Measurements from ENCODE around the gene ALDH1A2. TPM values are rescaled to one million over a fixed set of nuclear protein-coding genes. Genes with fewer than 3 reads are reported as not detected.
"Not testable (repeated sequence)": the region's sequence is repeated elsewhere in the genome, so short reads cannot be mapped to it uniquely, and the experiment has no call there.

Gene ALDH1A2
- total RNA-seq, 1 experiment from 2014 or later, result 0.98 TPM

GRCh38 chr15:58037723-58038301, 27.7 kb downstream of the ALDH1A2 start:
- TF ChIP-seq CTCF (IDR thresholded peaks at IDR 0.05) (no peak), REST (IDR thresholded peaks at IDR 0.05; ENCODE audit: insufficient read depth in 1 of 2, low read depth in 2 of 2, low read length in 1 of 2) (no peak), SIN3A (IDR thresholded peaks at IDR 0.05; ENCODE audit: borderline replicate concordance, insufficient read depth, low read depth, low read length) (no peak), POLR2AphosphoS5 (IDR thresholded peaks at IDR 0.05; ENCODE audit: low read depth, low read length) (no peak), TCF7L2 (IDR thresholded peaks at IDR 0.05; ENCODE audit: low read depth, low read length) (no peak)
- Histone ChIP-seq H3K4me3 (ENCODE audit: low read depth in 2 of 2, low read length in 2 of 2) (no peak overlapping the region), H3K27me3 (ENCODE audit: control insufficient read depth, insufficient read depth, low read length) (peaks cover 5% of the 10 kb centered on the region; the same call in 1 of the 2 replicates), H3K36me3 (ENCODE audit: control insufficient read depth, insufficient read depth, low read length) (no peaks in the 10 kb centered on the region), H3K9me3 (ENCODE audit: control insufficient read depth, insufficient read depth, low read depth, low read length) (no peaks in the 10 kb centered on the region), H3K27ac (ENCODE audit: low read length) (no peak overlapping the region), H3K4me1 (ENCODE audit: control insufficient read depth, insufficient read depth, low read length) (no peaks in the 10 kb centered on the region)
- ChIA-PET POLR2A (no interaction called here), CTCF (no interaction called here)
- DNase-seq (ENCODE audit: low read depth, low spot score) (no peak), ATAC-seq (no peak)
- intact Hi-C loops (cut with micrococcal nuclease; ENCODE audit: unreplicated experiment) (no loop called here), in situ Hi-C loops (cut with HindIII; ENCODE audit: low pct_unique_long_range_greater_than_20kb, low sequenced_read_pairs) (no loop called here)
- BruUV-seq (replicated peaks), result no TSS peak

GRCh38 chr15:58036579-58036978, 28.9 kb downstream of the ALDH1A2 start:
- no peaks in the 10 kb centered on the region for H3K36me3 ChIP-seq (ENCODE audit: control insufficient read depth, insufficient read depth, low read length)
- ChIA-PET POLR2A (no interaction called here), CTCF (no interaction called here)
- H3K9me3 ChIP-seq (ENCODE audit: control insufficient read depth, insufficient read depth, low read depth, low read length), result no peaks in the 10 kb centered on the region
- no peak for DNase-seq (ENCODE audit: low read depth, low spot score)
- BruUV-seq (replicated peaks), result no TSS peak
- intact Hi-C loops (cut with micrococcal nuclease; ENCODE audit: unreplicated experiment), result no loop called here
- ATAC-seq, result no peak
- no peak overlapping the region for H3K4me3 ChIP-seq (ENCODE audit: low read depth in 2 of 2, low read length in 2 of 2)
- no peak overlapping the region for H3K27ac ChIP-seq (ENCODE audit: low read length)
- no peaks in the 10 kb centered on the region; the same call in 1 of the 2 replicates for H3K27me3 ChIP-seq (ENCODE audit: control insufficient read depth, insufficient read depth, low read length)
- in situ Hi-C loops (cut with HindIII; ENCODE audit: low pct_unique_long_range_greater_than_20kb, low sequenced_read_pairs), result no loop called here
- no peaks in the 10 kb centered on the region for H3K4me1 ChIP-seq (ENCODE audit: control insufficient read depth, insufficient read depth, low read length)
- TF ChIP-seq REST (IDR thresholded peaks at IDR 0.05; ENCODE audit: insufficient read depth in 1 of 2, low read depth in 2 of 2, low read length in 1 of 2) (no peak), POLR2AphosphoS5 (IDR thresholded peaks at IDR 0.05; ENCODE audit: low read depth, low read length) (no peak), CTCF (IDR thresholded peaks at IDR 0.05) (no peak), SIN3A (IDR thresholded peaks at IDR 0.05; ENCODE audit: borderline replicate concordance, insufficient read depth, low read depth, low read length) (no peak), TCF7L2 (IDR thresholded peaks at IDR 0.05; ENCODE audit: low read depth, low read length) (no peak)

- POLR2A ChIA-PET; H3K27me3 ChIP-seq (ENCODE audit: control insufficient read depth, insufficient read depth, low read length); ATAC-seq; DNase-seq (ENCODE audit: low read depth, low spot score); H3K9me3 ChIP-seq (ENCODE audit: control insufficient read depth, insufficient read depth, low read depth, low read length); CTCF ChIA-PET; in situ Hi-C loops (cut with HindIII; ENCODE audit: low pct_unique_long_range_greater_than_20kb, low sequenced_read_pairs); H3K36me3 ChIP-seq (ENCODE audit: control insufficient read depth, insufficient read depth, low read length); H3K27ac ChIP-seq (ENCODE audit: low read length); H3K4me3 ChIP-seq (ENCODE audit: low read depth in 2 of 2, low read length in 2 of 2); H3K4me1 ChIP-seq (ENCODE audit: control insufficient read depth, insufficient read depth, low read length); intact Hi-C loops (cut with micrococcal nuclease; ENCODE audit: unreplicated experiment); BruUV-seq (replicated peaks): not testable (repeated sequence)
These were observed 37.1 kb downstream of the ALDH1A2 start for GRCh38 chr15:58028392-58028791.

All from Panc1 (cell line).